ENCODE results near the gene SPEN. TPM values are rescaled to one million over a fixed set of nuclear protein-coding genes. Genes with fewer than 3 reads are reported as not detected.

The SPEN gene
- total RNA-seq, 1 experiment from 2014 or later, result 26.8 TPM

DNA sequence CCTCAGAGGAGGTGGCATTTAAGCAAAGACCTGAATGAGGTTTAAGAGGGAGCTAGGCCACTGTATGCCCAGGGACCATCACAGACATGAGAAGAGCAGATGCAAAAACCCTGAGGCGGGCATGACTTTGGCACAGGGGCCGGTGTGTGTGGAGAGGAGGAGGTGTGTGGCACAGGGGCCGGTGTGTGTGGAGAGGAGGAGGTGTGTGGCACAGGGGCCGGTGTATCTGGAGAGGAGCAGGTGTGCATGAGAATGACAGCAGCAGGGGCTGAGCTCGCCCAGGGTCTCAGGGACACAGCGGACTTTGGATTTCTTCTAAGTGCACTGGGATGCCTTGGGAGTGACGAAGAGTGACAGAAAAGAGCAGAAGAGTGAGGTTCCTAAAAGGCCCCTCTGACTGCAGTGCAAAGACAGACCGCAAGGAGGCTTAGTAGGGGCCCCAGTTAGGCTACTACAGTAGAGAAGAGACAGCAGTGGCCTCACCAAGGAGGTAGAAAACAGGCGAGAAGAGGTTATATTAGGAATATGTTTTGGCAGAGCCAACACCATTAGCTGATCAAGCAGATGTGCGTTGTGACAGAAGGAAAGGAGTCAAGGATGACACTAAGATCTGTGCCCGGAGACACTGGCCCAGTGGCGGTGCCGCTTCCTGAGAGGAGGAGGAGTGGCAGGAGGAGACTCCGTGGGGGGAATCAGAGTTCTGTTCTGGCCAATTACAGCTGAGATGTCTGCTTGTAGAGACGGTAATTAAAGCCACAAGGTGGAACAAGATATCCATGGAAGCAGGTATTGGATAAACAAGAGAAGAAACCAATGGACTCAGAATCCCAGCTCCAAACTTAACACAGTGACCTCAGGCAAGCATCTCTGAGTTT, 110.0 kb downstream of the SPEN start:
- H3K27me3 ChIP-seq (ENCODE audit: low read length), result no peaks in the 10 kb centered on the region
- peaks cover 16% of the 10 kb centered on the region for H3K79me2 ChIP-seq (ENCODE audit: low read length)
- H3K36me3 ChIP-seq (ENCODE audit: insufficient read depth, low read length), result peaks cover 6% of the 10 kb centered on the region; the same call in 1 of the 2 replicates
- H2AFZ ChIP-seq (ENCODE audit: low read length), result no peak overlapping the region
- DNase-seq, result peak; percentile 61
- H3K4me3 ChIP-seq (ENCODE audit: low read length), result no peak overlapping the region
- H4K20me1 ChIP-seq (ENCODE audit: insufficient read depth, low read depth, low read length), result peaks cover 31% of the 10 kb centered on the region
- no peak overlapping the region for H3K27ac ChIP-seq (ENCODE audit: low read length)
- no peaks in the 10 kb centered on the region for H3K4me1 ChIP-seq (ENCODE audit: low read length)
- H3K4me2 ChIP-seq (ENCODE audit: low read depth, low read length, poor library complexity, severe bottlenecking), result no peak overlapping the region
- no peak overlapping the region for H3K9ac ChIP-seq (ENCODE audit: low read length)
- no peaks in the 10 kb centered on the region for H3K9me3 ChIP-seq (ENCODE audit: low read length)
- no peaks in the 10 kb centered on the region for H3K9me2 ChIP-seq (replicated peaks; ENCODE audit: insufficient read depth, low read length)

GRCh38 chr1:15958111-15958510, 110.6 kb downstream of the SPEN start:
- peaks cover 19% of the 10 kb centered on the region for H3K79me2 ChIP-seq (ENCODE audit: low read length)
- H3K9ac ChIP-seq (ENCODE audit: low read length), result no peak overlapping the region
- peaks cover 35% of the 10 kb centered on the region for H4K20me1 ChIP-seq (ENCODE audit: insufficient read depth, low read depth, low read length)

GRCh38 chr1:15958793-15959192, 111.3 kb downstream of the SPEN start:
- no peaks in the 10 kb centered on the region for H3K9me2 ChIP-seq (replicated peaks; ENCODE audit: insufficient read depth, low read length)
- DNase-seq, result no peak
- peaks cover 5% of the 10 kb centered on the region; the same call in 1 of the 2 replicates for H3K36me3 ChIP-seq (ENCODE audit: insufficient read depth, low read length)
- no peak overlapping the region for H3K27ac ChIP-seq (ENCODE audit: low read length)
- H3K4me2 ChIP-seq (ENCODE audit: low read depth, low read length, poor library complexity, severe bottlenecking), result no peak overlapping the region
- peaks cover 18% of the 10 kb centered on the region for H3K79me2 ChIP-seq (ENCODE audit: low read length)
- H2AFZ ChIP-seq (ENCODE audit: low read length), result no peak overlapping the region
- H3K4me1 ChIP-seq (ENCODE audit: low read length), result peaks cover 9% of the 10 kb centered on the region
- no peaks in the 10 kb centered on the region for H3K9me3 ChIP-seq (ENCODE audit: low read length)
- H4K20me1 ChIP-seq (ENCODE audit: insufficient read depth, low read depth, low read length), result peaks cover 42% of the 10 kb centered on the region
- H3K4me3 ChIP-seq (ENCODE audit: low read length), result no peak overlapping the region
- H3K9ac ChIP-seq (ENCODE audit: low read length), result no peak overlapping the region
- H3K27me3 ChIP-seq (ENCODE audit: low read length), result no peaks in the 10 kb centered on the region

More at GRCh38 chr1:15958111-15958510, 110.6 kb downstream of the SPEN start:
- Histone ChIP-seq H2AFZ (ENCODE audit: low read length) (no peak overlapping the region), H3K27ac (ENCODE audit: low read length) (no peak overlapping the region), H3K27me3 (ENCODE audit: low read length) (no peaks in the 10 kb centered on the region), H3K4me3 (ENCODE audit: low read length) (no peak overlapping the region), H3K4me1 (ENCODE audit: low read length) (peaks cover 2% of the 10 kb centered on the region), H3K4me2 (ENCODE audit: low read depth, low read length, poor library complexity, severe bottlenecking) (no peak overlapping the region), H3K9me2 (replicated peaks; ENCODE audit: insufficient read depth, low read length) (no peaks in the 10 kb centered on the region), H3K36me3 (ENCODE audit: insufficient read depth, low read length) (peaks cover 6% of the 10 kb centered on the region; the same call in 1 of the 2 replicates), H3K9me3 (ENCODE audit: low read length) (no peaks in the 10 kb centered on the region)
- DNase-seq, result no peak

DNA sequence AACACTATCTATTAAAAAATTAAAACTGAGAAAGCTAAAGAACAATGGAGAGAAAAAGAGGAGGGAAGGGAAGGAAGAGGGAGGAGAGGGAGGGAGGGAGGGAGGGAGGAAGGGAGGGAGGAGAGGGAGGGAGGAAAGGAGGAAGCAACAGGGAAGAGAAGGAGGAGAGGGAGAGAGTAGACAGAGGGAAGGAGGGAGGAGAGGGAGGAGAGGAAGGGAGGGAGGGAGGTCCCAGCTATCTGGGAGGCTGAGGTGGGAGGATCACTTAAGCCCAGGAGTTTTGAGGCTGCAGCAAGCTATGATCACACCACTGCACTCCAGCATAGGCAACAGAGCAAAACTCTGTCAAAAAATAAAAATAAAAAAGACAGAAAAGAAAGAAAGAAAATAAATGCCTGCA, 111.9 kb downstream of the SPEN start:
- no peak overlapping the region for H2AFZ ChIP-seq (ENCODE audit: low read length)
- peaks cover 44% of the 10 kb centered on the region for H4K20me1 ChIP-seq (ENCODE audit: insufficient read depth, low read depth, low read length)
- peaks cover 12% of the 10 kb centered on the region for H3K79me2 ChIP-seq (ENCODE audit: low read length)
- no peak for DNase-seq
- peaks cover 15% of the 10 kb centered on the region for H3K4me1 ChIP-seq (ENCODE audit: low read length)
- no peak overlapping the region for H3K4me2 ChIP-seq (ENCODE audit: low read depth, low read length, poor library complexity, severe bottlenecking)
- H3K27ac ChIP-seq (ENCODE audit: low read length), result no peak overlapping the region
- H3K4me3 ChIP-seq (ENCODE audit: low read length), result no peak overlapping the region
- H3K27me3 ChIP-seq (ENCODE audit: low read length), result no peaks in the 10 kb centered on the region
- no peaks in the 10 kb centered on the region for H3K9me3 ChIP-seq (ENCODE audit: low read length)
- no peak overlapping the region for H3K9ac ChIP-seq (ENCODE audit: low read length)
- no peaks in the 10 kb centered on the region for H3K9me2 ChIP-seq (replicated peaks; ENCODE audit: insufficient read depth, low read length)
- no peaks in the 10 kb centered on the region; the same call in 1 of the 2 replicates for H3K36me3 ChIP-seq (ENCODE audit: insufficient read depth, low read length)

GRCh38 chr1:15959827-15960446, 112.4 kb downstream of the SPEN start:
- H3K27ac ChIP-seq (ENCODE audit: low read length), result no peak overlapping the region
- DNase-seq, result no peak
- H3K4me3 ChIP-seq (ENCODE audit: low read length), result no peak overlapping the region
- no peak overlapping the region for H3K9ac ChIP-seq (ENCODE audit: low read length)
- peaks cover 44% of the 10 kb centered on the region for H4K20me1 ChIP-seq (ENCODE audit: insufficient read depth, low read depth, low read length)
- H3K27me3 ChIP-seq (ENCODE audit: low read length), result no peaks in the 10 kb centered on the region
- H3K4me1 ChIP-seq (ENCODE audit: low read length), result peaks cover 20% of the 10 kb centered on the region
- H3K9me3 ChIP-seq (ENCODE audit: low read length), result no peaks in the 10 kb centered on the region
- no peak overlapping the region for H2AFZ ChIP-seq (ENCODE audit: low read length)
- peaks cover 9% of the 10 kb centered on the region for H3K79me2 ChIP-seq (ENCODE audit: low read length)
- H3K4me2 ChIP-seq (ENCODE audit: low read depth, low read length, poor library complexity, severe bottlenecking), result no peak overlapping the region
- no peaks in the 10 kb centered on the region; the same call in 1 of the 2 replicates for H3K36me3 ChIP-seq (ENCODE audit: insufficient read depth, low read length)
- no peaks in the 10 kb centered on the region for H3K9me2 ChIP-seq (replicated peaks; ENCODE audit: insufficient read depth, low read length)

DNA sequence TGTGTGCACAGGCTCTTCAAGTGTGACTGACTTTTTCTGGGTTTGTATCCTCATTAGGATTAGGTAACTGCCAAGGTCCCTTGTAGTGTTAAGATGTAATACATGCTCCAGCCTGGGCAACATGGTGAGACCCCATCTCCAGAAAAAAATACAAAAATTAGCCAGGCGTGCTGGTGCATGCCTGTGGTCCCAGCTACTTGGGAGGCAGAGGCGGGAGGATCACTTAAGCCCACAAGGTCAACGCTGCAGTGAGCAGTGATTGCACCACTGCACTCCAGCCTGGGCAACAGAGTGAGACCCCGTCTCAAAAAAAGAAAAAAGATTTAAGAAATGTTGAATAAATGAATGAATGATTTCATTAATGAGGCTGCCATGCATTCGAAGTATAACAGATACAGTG, 113.3 kb downstream of the SPEN start:
- Histone ChIP-seq H3K27me3 (ENCODE audit: low read length) (no peaks in the 10 kb centered on the region), H4K20me1 (ENCODE audit: insufficient read depth, low read depth, low read length) (peaks cover 50% of the 10 kb centered on the region), H3K9me3 (ENCODE audit: low read length) (no peaks in the 10 kb centered on the region), H3K4me1 (ENCODE audit: low read length) (peaks cover 29% of the 10 kb centered on the region), H3K4me2 (ENCODE audit: low read depth, low read length, poor library complexity, severe bottlenecking) (no peak overlapping the region), H3K27ac (ENCODE audit: low read length) (no peak overlapping the region), H3K9ac (ENCODE audit: low read length) (no peak overlapping the region), H3K36me3 (ENCODE audit: insufficient read depth, low read length) (no peaks in the 10 kb centered on the region; the same call in 1 of the 2 replicates), H3K9me2 (replicated peaks; ENCODE audit: insufficient read depth, low read length) (no peaks in the 10 kb centered on the region), H3K79me2 (ENCODE audit: low read length) (peaks cover 9% of the 10 kb centered on the region), H3K4me3 (ENCODE audit: low read length) (no peak overlapping the region), H2AFZ (ENCODE audit: low read length) (no peak overlapping the region)
- no peak for DNase-seq

GRCh38 chr1:15961492-15961891, 114.0 kb downstream of the SPEN start:
- peaks cover 36% of the 10 kb centered on the region for H3K4me1 ChIP-seq (ENCODE audit: low read length)
- no peak overlapping the region for H3K9ac ChIP-seq (ENCODE audit: low read length)

GRCh38 chr1:15962176-15962575, 114.7 kb downstream of the SPEN start:
- H3K4me3 ChIP-seq (ENCODE audit: low read length), result no peak overlapping the region
- H2AFZ ChIP-seq (ENCODE audit: low read length), result no peak overlapping the region
- H3K9me2 ChIP-seq (replicated peaks; ENCODE audit: insufficient read depth, low read length), result no peaks in the 10 kb centered on the region
- no peak overlapping the region for H3K27ac ChIP-seq (ENCODE audit: low read length)
- peaks cover 9% of the 10 kb centered on the region for H3K79me2 ChIP-seq (ENCODE audit: low read length)
- H3K4me1 ChIP-seq (ENCODE audit: low read length), result peaks cover 37% of the 10 kb centered on the region
- no peak overlapping the region for H3K9ac ChIP-seq (ENCODE audit: low read length)
- H3K27me3 ChIP-seq (ENCODE audit: low read length), result no peaks in the 10 kb centered on the region
- no peaks in the 10 kb centered on the region; the same call in 1 of the 2 replicates for H3K36me3 ChIP-seq (ENCODE audit: insufficient read depth, low read length)
- H3K4me2 ChIP-seq (ENCODE audit: low read depth, low read length, poor library complexity, severe bottlenecking), result no peak overlapping the region
- peaks cover 49% of the 10 kb centered on the region for H4K20me1 ChIP-seq (ENCODE audit: insufficient read depth, low read depth, low read length)
- no peak for DNase-seq
- H3K9me3 ChIP-seq (ENCODE audit: low read length), result no peaks in the 10 kb centered on the region

More at GRCh38 chr1:15961492-15961891, 114.0 kb downstream of the SPEN start:
- H4K20me1 ChIP-seq (ENCODE audit: insufficient read depth, low read depth, low read length), result peaks cover 50% of the 10 kb centered on the region
- no peaks in the 10 kb centered on the region; the same call in 1 of the 2 replicates for H3K36me3 ChIP-seq (ENCODE audit: insufficient read depth, low read length)
- H3K4me2 ChIP-seq (ENCODE audit: low read depth, low read length, poor library complexity, severe bottlenecking), result no peak overlapping the region
- no peak overlapping the region for H2AFZ ChIP-seq (ENCODE audit: low read length)
- peaks cover 9% of the 10 kb centered on the region for H3K79me2 ChIP-seq (ENCODE audit: low read length)
- no peaks in the 10 kb centered on the region for H3K9me2 ChIP-seq (replicated peaks; ENCODE audit: insufficient read depth, low read length)
- H3K27ac ChIP-seq (ENCODE audit: low read length), result no peak overlapping the region
- no peaks in the 10 kb centered on the region for H3K27me3 ChIP-seq (ENCODE audit: low read length)
- no peak for DNase-seq
- H3K9me3 ChIP-seq (ENCODE audit: low read length), result no peaks in the 10 kb centered on the region
- no peak overlapping the region for H3K4me3 ChIP-seq (ENCODE audit: low read length)

Data from Karpas-422 (cell line).